HEK293 (cell line): Measurements from ENCODE around the gene CDON.

ENCODE experiments used
- CTCF ChIA-PET: fragments of 350-600 bp; formaldehyde crosslinking; extraction: SDS; loops from one replicate; lab custom pipeline; 2021; ENCODE audit warnings: antibody characterized with exemption; lab: Yijun Ruan, JAX
- POLR2A ChIA-PET: fragments of 300-600 bp; formaldehyde crosslinking; extraction: SDS; loops from one replicate; lab custom pipeline; 2020; ENCODE audit warnings: antibody characterized with exemption, inconsistent platforms; lab: Yijun Ruan, JAX
- H3K27ac ChIP-seq: fragments of 200-500 bp; sonication (Bioruptor generic); 2 replicates; pipeline ENCODE4 v1.5.1; 2014; ENCODE audit warnings: low read depth, low read length, control low read depth, inconsistent platforms; ENCODE audit errors: extremely low read depth
- H3K36me3 ChIP-seq, 2 experiments: fragments of 200-500 bp in 1 of 2; sonication (Bioruptor generic) in 1 of 2; 1 replicate in 1 of 2; 2 replicates in 1 of 2; pipeline ENCODE4 v1.5.1; 2014 to 2017; ENCODE audit warnings: inconsistent platforms in 2 of 2, low read length in 2 of 2; ENCODE audit not compliant: control insufficient read depth in 2 of 2, insufficient read depth in 1 of 2
- H3K4me1 ChIP-seq: fragments of 200-500 bp; sonication (Bioruptor generic); 2 replicates; pipeline ENCODE4 v1.5.1; 2014; ENCODE audit warnings: mild to moderate bottlenecking, low read length, inconsistent platforms; ENCODE audit not compliant: control insufficient read depth, insufficient read depth
- H3K4me3 ChIP-seq: 2 replicates; pipeline ENCODE4 v1.5.1; 2011; ENCODE audit warnings: low read depth, mild to moderate bottlenecking, control low read depth, low read length, moderate library complexity
- H3K9me3 ChIP-seq: fragments of 200-500 bp; sonication (Bioruptor generic); 2 replicates; pipeline ENCODE4 v1.5.1; 2014; ENCODE audit warnings: low read depth, low read length, inconsistent platforms; ENCODE audit not compliant: control insufficient read depth, insufficient read depth
- GFI1B ChIP-seq: fragments of 450-650 bp; formaldehyde crosslinking; IDR thresholded peaks from 2 replicates; pipeline ENCODE4 v1.5.1; 2016; ENCODE audit warnings: missing biosample characterization, missing genetic modification characterization
- KLF7 ChIP-seq: fragments of 450-650 bp; formaldehyde crosslinking; IDR thresholded peaks from 2 replicates; pipeline ENCODE4 v1.5.1; 2016; ENCODE audit warnings: missing biosample characterization, missing genetic modification characterization, borderline replicate concordance
- KLF8 ChIP-seq: fragments of 450-650 bp; formaldehyde crosslinking; IDR thresholded peaks from 2 replicates; pipeline ENCODE4 v1.5.1; 2016; ENCODE audit warnings: missing biosample characterization, missing genetic modification characterization
- OSR2 ChIP-seq: fragments of 450-650 bp; formaldehyde crosslinking; IDR thresholded peaks from 2 replicates; pipeline ENCODE4 v1.5.1; 2016; ENCODE audit warnings: missing biosample characterization, missing genetic modification characterization
- PRDM10 ChIP-seq: fragments of 450-650 bp; formaldehyde crosslinking; IDR thresholded peaks from 2 replicates; pipeline ENCODE4 v1.5.1; 2016; ENCODE audit warnings: missing biosample characterization, missing genetic modification characterization
- SCRT1 ChIP-seq: fragments of 450-650 bp; formaldehyde crosslinking; IDR thresholded peaks from 2 replicates; pipeline ENCODE4 v1.5.1; 2016; ENCODE audit warnings: missing biosample characterization, missing genetic modification characterization, borderline replicate concordance
- ZBTB20 ChIP-seq: fragments of 450-650 bp; formaldehyde crosslinking; IDR thresholded peaks from 2 replicates; pipeline ENCODE4 v1.5.1; 2016; ENCODE audit warnings: missing biosample characterization, missing genetic modification characterization
- ZBTB21 ChIP-seq: fragments of 450-650 bp; formaldehyde crosslinking; IDR thresholded peaks from 2 replicates; pipeline ENCODE4 v1.5.1; 2017; ENCODE audit warnings: missing biosample characterization, missing genetic modification characterization
- ZNF132 ChIP-seq: fragments of 450-650 bp; formaldehyde crosslinking; IDR thresholded peaks from 2 replicates; pipeline ENCODE4 v1.5.1; 2017; ENCODE audit warnings: missing biosample characterization, missing genetic modification characterization, borderline replicate concordance
- ZNF223 ChIP-seq: fragments of 450-650 bp; formaldehyde crosslinking; IDR thresholded peaks from 2 replicates; pipeline ENCODE4 v1.5.1; 2016; ENCODE audit warnings: missing biosample characterization, missing genetic modification characterization
- ZNF335 ChIP-seq: fragments of 450-650 bp; formaldehyde crosslinking; conservative IDR thresholded peaks from 2 replicates; pipeline ENCODE4 v1.5.1; 2016; ENCODE audit warnings: missing biosample characterization, missing genetic modification characterization
- ZNF433 ChIP-seq: fragments of 450-650 bp; formaldehyde crosslinking; IDR thresholded peaks from 2 replicates; pipeline ENCODE4 v1.5.1; 2016; ENCODE audit warnings: missing biosample characterization, missing genetic modification characterization, low read depth
- ZNF560 ChIP-seq: fragments of 450-650 bp; formaldehyde crosslinking; IDR thresholded peaks from 2 replicates; pipeline ENCODE4 v1.5.1; 2017; ENCODE audit warnings: missing biosample characterization, missing genetic modification characterization, borderline replicate concordance
- ZNF596 ChIP-seq: fragments of 450-650 bp; IDR thresholded peaks from 2 replicates; pipeline ENCODE4 v1.5.0; 2018; ENCODE audit warnings: missing biosample characterization, mild to moderate bottlenecking, missing genetic modification characterization, moderate library complexity
- ZNF664 ChIP-seq: fragments of 450-650 bp; formaldehyde crosslinking; IDR thresholded peaks from 2 replicates; pipeline ENCODE4 v1.5.1; 2016; ENCODE audit warnings: missing biosample characterization, missing genetic modification characterization
- ZNF692 ChIP-seq: fragments of 450-650 bp; formaldehyde crosslinking; IDR thresholded peaks from 2 replicates; pipeline ENCODE4 v1.5.1; 2016; ENCODE audit warnings: missing biosample characterization, missing genetic modification characterization
- ZNF704 ChIP-seq: fragments of 450-650 bp; formaldehyde crosslinking; IDR thresholded peaks from 2 replicates; pipeline ENCODE4 v1.5.1; 2016; ENCODE audit warnings: missing biosample characterization, missing genetic modification characterization
- ZSCAN23 ChIP-seq: fragments of 450-650 bp; formaldehyde crosslinking; IDR thresholded peaks from 2 replicates; pipeline ENCODE4 v1.5.1; 2016; ENCODE audit warnings: missing biosample characterization, missing genetic modification characterization
- TF ChIP-seq, protein P1 (sequence below): fragments of 450-650 bp; formaldehyde crosslinking; IDR thresholded peaks from 2 replicates; pipeline ENCODE4 v1.5.1; 2016; ENCODE audit warnings: missing biosample characterization, missing genetic modification characterization
- TF ChIP-seq, protein P2 (sequence below): fragments of 450-650 bp; formaldehyde crosslinking; IDR thresholded peaks from 2 replicates; pipeline ENCODE4 v1.5.1; 2017; ENCODE audit warnings: missing biosample characterization, missing genetic modification characterization

Gene CDON

GRCh38 chr11:126084608-126084912 lies 21.9 kb upstream of the CDON start:
- TF ChIP-seq ZNF433 (no peak), ZBTB20 (tag by site-specific recombination) (no peak), ZNF335 (tag by site-specific recombination) (no peak), ZNF132 (tag by site-specific recombination) (no peak), ZNF704 (tag by site-specific recombination) (no peak)
- TF ChIP-seq, protein P1, sequence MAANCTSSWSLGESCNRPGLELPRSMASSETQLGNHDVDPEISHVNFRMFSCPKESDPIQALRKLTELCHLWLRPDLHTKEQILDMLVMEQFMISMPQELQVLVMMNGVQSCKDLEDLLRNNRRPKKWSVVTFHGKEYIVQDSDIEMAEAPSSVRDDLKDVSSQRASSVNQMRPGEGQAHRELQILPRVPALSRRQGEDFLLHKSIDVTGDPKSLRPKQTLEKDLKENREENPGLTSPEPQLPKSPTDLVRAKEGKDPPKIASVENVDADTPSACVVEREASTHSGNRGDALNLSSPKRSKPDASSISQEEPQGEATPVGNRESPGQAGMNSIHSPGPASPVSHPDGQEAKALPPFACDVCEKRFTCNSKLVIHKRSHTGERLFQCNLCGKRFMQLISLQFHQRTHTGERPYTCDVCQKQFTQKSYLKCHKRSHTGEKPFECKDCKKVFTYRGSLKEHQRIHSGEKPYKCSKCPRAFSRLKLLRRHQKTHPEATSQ: no peak
- Histone ChIP-seq H3K4me3 (no peak overlapping the region), H3K4me1 (peaks cover 5% of the 10 kb centered on the region), H3K36me3 (no peaks in the 10 kb centered on the region), H3K9me3 (no peaks in the 10 kb centered on the region), H3K27ac (no peak overlapping the region)
- POLR2A ChIA-PET: interaction anchor here (0.8 kb wide), 1 partner anchor 23 kb away, joined by 3 read pairs; no protein-coding TSS in a partner anchor
- CTCF ChIA-PET: interaction anchor here (0.7 kb wide), 1 partner anchor 62 kb away, joined by 3 read pairs; no protein-coding TSS in a partner anchor

DNA sequence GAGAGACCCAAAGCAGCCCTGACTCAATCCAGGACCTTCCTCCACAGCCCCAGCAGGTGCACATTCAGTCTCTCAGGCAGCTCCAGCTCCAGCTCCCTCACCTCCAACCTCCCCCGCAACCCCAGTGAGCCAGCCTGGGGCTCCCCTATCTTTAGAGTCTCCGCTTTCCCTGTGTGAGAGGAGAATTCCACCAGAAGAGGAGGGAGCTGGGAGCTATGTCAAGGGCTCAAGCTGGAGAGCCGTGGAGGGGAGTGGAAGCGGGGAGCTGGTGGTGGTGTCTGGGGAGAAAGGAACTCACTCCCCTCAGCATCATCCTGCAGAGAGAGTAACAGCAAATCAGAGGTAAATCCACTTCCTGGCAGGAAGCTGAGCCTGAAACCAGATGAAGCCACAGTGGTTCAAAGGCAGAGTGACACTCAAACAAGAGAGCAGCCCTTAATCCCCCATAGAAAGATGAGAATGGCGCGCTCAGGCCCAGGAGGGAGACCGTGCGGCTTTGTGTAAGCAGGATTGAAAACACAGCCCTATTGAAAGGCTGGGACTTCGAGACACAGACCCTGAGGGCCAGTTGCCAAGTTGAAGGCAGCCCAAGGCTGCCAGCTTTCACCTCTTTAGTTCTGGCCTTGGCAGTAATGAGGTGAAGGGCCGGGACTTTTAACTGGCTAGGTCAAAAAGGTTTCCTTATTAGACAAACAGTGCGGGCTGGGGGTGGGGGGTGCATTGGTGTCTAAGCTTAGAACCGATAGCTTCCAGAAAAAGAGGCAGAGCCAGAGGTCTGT lies 21.4 kb upstream of the CDON start:
- no peaks in the 10 kb centered on the region for H3K36me3 ChIP-seq
- POLR2A ChIA-PET: interaction anchor here (0.8 to 1.0 kb wide), 2 partner anchors 9 to 23 kb away, joined by 3 read pairs; no protein-coding TSS in a partner anchor
- H3K9me3 ChIP-seq: no peaks in the 10 kb centered on the region
- peaks cover 5% of the 10 kb centered on the region for H3K4me1 ChIP-seq
- TF ChIP-seq PRDM10 (tag by site-specific recombination): peak; percentile 43
- TF ChIP-seq KLF8 (tag by site-specific recombination): no peak
- no peak overlapping the region for H3K27ac ChIP-seq
- no peak overlapping the region for H3K4me3 ChIP-seq
- CTCF ChIA-PET: interaction anchor here (0.6 to 0.8 kb wide), 4 partner anchors 8 to 63 kb away, joined by 3 to 5 read pairs (median 3); no protein-coding TSS in a partner anchor

DNA sequence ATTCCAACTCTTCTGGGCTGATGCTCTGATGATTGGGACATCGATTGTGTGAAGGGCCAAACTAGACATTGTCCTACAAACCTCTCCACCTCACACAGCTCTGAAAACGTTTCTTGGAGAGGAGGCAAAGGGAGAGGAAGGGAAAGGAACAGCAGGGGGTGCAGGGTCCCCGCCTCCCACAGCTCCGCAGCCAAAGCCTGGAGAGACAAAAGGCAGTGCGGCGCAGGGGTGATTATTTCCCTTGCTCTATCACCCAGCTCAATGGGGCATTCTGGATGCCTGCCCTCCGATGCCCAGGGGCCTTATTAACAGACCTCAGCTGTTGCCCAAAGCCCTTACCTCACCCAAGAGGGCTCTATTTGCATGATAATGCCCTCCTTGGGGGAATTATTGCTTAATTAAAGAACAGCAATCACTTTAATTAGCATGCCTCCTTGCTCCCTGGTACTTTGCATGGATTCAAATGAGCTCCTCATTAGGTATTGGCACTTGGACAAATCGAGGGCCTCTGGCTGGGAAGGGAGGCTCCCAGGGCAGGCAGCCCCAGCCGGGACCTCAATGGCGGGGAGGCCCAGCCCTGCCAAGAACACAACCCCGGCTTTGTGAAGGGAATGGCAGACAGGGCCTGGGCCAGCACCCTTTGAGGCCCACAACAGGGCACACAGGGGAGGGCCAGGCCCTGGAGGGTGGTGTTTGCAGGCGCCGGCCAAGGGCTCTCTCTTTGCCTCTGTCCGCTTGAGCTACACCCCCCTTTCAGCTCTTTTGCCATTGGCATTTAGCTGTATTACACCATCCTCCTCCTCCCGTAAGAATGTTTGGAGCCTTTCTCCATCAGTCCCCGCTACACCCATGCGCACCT lies 19.8 kb upstream of the CDON start:
- no peaks in the 10 kb centered on the region for H3K9me3 ChIP-seq
- POLR2A ChIA-PET: no interaction called here
- CTCF ChIA-PET: interaction anchor here (0.6 to 1.6 kb wide), 4 partner anchors 10 to 84 kb away, joined by 3 read pairs; no protein-coding TSS in a partner anchor
- H3K4me1 ChIP-seq: peaks cover 5% of the 10 kb centered on the region
- no peak overlapping the region for H3K27ac ChIP-seq
- no peak overlapping the region for H3K4me3 ChIP-seq
- H3K36me3 ChIP-seq: no peaks in the 10 kb centered on the region
- TF ChIP-seq GFI1B (tag by site-specific recombination) (no peak), ZBTB21 (tag by site-specific recombination) (no peak), OSR2 (no peak), ZNF223 (tag by site-specific recombination) (no peak), ZNF692 (no peak), ZNF664 (tag by site-specific recombination) (no peak), ZSCAN23 (no peak), ZNF560 (tag by site-specific recombination) (no peak), SCRT1 (tag by site-specific recombination) (no peak), KLF7 (tag by site-specific recombination) (no peak), ZNF596 (tag by site-specific recombination) (no peak)
- TF ChIP-seq, protein P2, sequence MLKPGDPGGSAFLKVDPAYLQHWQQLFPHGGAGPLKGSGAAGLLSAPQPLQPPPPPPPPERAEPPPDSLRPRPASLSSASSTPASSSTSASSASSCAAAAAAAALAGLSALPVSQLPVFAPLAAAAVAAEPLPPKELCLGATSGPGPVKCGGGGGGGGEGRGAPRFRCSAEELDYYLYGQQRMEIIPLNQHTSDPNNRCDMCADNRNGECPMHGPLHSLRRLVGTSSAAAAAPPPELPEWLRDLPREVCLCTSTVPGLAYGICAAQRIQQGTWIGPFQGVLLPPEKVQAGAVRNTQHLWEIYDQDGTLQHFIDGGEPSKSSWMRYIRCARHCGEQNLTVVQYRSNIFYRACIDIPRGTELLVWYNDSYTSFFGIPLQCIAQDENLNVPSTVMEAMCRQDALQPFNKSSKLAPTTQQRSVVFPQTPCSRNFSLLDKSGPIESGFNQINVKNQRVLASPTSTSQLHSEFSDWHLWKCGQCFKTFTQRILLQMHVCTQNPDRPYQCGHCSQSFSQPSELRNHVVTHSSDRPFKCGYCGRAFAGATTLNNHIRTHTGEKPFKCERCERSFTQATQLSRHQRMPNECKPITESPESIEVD (tag by site-specific recombination): no peak
